Gastrocnemius medialis (tissue), 4 donors: ENCODE measurements around the gene ALKBH6.

Experiments
- POLR2A ChIP-seq, 2 donors: fragments of 450-650 bp; IDR thresholded peaks; one replicate each; pipeline ENCODE4 v1.6.1; 2017; ENCODE audit warnings: antibody characterized with exemption in 2 of 2, mild to moderate bottlenecking in 2 of 2, moderate library complexity in 2 of 2
- TF ChIP-seq, protein P1 (sequence below), 5 experiments: fragments of 450-650 bp in 3 of 5; fragments of 200-600 bp in 2 of 5; sonication (generic) in 2 of 5; IDR thresholded peaks in 4 of 5; conservative IDR thresholded peaks in 1 of 5; 1 replicate in 4 of 5; 2 replicates in 1 of 5; pipeline ENCODE4 v1.5.1; 2016 to 2019; ENCODE audit warnings: antibody characterized with exemption in 5 of 5, mild to moderate bottlenecking in 3 of 5, moderate library complexity in 3 of 5

DNA sequence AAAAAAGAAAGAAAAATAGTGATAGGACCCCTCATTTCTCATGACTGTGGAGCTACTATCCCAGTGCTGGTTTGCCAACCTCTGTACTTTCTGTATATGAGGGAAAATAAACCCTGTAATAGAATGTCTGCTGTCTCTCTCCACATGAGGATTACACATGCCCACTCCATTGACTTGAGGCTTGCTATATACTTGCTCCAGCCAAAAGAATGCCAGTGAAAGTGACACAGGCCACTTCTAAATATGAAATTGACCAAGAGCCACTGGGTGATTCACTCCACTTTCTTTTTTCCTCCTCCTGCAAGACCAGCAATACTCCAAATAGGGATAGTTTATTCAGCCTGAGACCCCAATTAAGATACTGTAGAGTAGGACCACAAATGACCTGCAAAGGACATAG is 33.8 kb upstream of the ALKBH6 start:
- TF ChIP-seq, protein P1, sequence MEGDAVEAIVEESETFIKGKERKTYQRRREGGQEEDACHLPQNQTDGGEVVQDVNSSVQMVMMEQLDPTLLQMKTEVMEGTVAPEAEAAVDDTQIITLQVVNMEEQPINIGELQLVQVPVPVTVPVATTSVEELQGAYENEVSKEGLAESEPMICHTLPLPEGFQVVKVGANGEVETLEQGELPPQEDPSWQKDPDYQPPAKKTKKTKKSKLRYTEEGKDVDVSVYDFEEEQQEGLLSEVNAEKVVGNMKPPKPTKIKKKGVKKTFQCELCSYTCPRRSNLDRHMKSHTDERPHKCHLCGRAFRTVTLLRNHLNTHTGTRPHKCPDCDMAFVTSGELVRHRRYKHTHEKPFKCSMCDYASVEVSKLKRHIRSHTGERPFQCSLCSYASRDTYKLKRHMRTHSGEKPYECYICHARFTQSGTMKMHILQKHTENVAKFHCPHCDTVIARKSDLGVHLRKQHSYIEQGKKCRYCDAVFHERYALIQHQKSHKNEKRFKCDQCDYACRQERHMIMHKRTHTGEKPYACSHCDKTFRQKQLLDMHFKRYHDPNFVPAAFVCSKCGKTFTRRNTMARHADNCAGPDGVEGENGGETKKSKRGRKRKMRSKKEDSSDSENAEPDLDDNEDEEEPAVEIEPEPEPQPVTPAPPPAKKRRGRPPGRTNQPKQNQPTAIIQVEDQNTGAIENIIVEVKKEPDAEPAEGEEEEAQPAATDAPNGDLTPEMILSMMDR (IDR thresholded peaks at IDR 0.05 in 4 of 5, conservative IDR thresholded peaks at IDR 0.05 in 1 of 5): no peak
- TF ChIP-seq POLR2A (IDR thresholded peaks at IDR 0.05): no peak
